Skeletal muscle tissue (tissue), 4 donors: ENCODE measurements around the gene PYROXD2. TPM values are rescaled to one million over a fixed set of nuclear protein-coding genes. Genes with fewer than 3 reads are reported as not detected.

Experiments
- H3K27ac ChIP-seq: one replicate; pipeline ENCODE4 v1.7.0; 2013; ENCODE audit warnings: mild to moderate bottlenecking, low read depth, low read length, inconsistent platforms
- H3K27me3 ChIP-seq, 3 donors: one replicate each; pipeline ENCODE4 v1.7.0; 2013; ENCODE audit warnings: low read length in 3 of 3; ENCODE audit not compliant: control insufficient read depth in 3 of 3, insufficient read depth in 3 of 3
- H3K36me3 ChIP-seq, 3 donors: one replicate each; pipeline ENCODE4 v1.7.0; 2013; ENCODE audit warnings: low read length in 3 of 3; ENCODE audit not compliant: control insufficient read depth in 3 of 3, insufficient read depth in 3 of 3
- H3K4me1 ChIP-seq, 3 donors: one replicate each; pipeline ENCODE4 v1.7.0; 2013; ENCODE audit warnings: low read length in 3 of 3, mild to moderate bottlenecking in 3 of 3; ENCODE audit not compliant: control insufficient read depth in 3 of 3, insufficient read depth in 3 of 3
- H3K4me3 ChIP-seq, 3 donors: one replicate each; pipeline ENCODE4 v1.7.0; 2013; ENCODE audit warnings: low read length in 3 of 3
- H3K9ac ChIP-seq, 3 donors: one replicate each; pipeline ENCODE4 v1.7.0; 2013; ENCODE audit warnings: low read length in 3 of 3, mild to moderate bottlenecking in 3 of 3, moderate library complexity in 2 of 3, low read depth in 1 of 3
- H3K9me3 ChIP-seq, 3 donors: one replicate each; pipeline ENCODE4 v1.7.0; 2013; ENCODE audit warnings: low read length in 3 of 3; ENCODE audit not compliant: control insufficient read depth in 3 of 3
- total RNA-seq: library from RNA; depleted of rRNA; stranded (reverse); fragments of >200 nt; gene quantifications from one replicate; pipeline ENCODE4 v1.2.3, GENCODE V29; 2014
- donor health status: Osteomylitis.

The PYROXD2 gene
- total RNA-seq, 1 donor from 2014 or later: 11.0 TPM

- Histone ChIP-seq H3K36me3 (peaks cover 0 to 4% (median 2%) of the 10 kb centered on the region in 3 donors), H3K9me3 (no peaks in the 10 kb centered on the region), H3K4me3 (no peak overlapping the region), H3K27ac (no peak overlapping the region), H3K27me3 (no peaks in the 10 kb centered on the region), H3K9ac (no peak overlapping the region), H3K4me1 (peaks cover 10 to 24% (median 20%) of the 10 kb centered on the region in 3 donors)
These were observed 7.8 kb downstream of the PYROXD2 start for GRCh38 chr10:98407017-98407743.

DNA sequence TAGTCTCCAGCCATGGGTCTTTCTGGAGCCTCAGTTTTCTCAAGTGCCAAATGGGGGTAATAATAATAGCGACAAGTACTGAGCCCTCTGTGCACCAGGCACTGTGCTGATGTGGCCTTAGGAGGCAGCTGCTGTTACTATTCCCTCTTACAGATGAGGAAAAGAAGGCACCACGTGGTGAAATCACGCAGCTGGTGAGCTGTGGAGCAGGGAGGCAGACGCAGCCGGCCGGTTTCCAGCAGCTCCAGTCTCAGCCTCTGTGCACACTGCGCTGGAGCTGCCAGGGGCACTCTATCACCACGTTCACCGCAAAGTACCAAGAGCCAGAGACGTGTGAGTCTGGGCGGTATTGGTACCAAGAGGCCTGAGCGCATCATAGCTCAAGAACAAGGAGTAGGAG lies 9.6 kb downstream of the PYROXD2 start:
- H3K4me1 ChIP-seq: peaks cover 3 to 9% (median 6%) of the 10 kb centered on the region in 3 donors
- no peak overlapping the region for H3K27ac ChIP-seq
- no peaks in the 10 kb centered on the region for H3K9me3 ChIP-seq
- H3K9ac ChIP-seq: no peak overlapping the region
- no peak overlapping the region for H3K4me3 ChIP-seq
- peaks cover 0 to 4% (median 0%) of the 10 kb centered on the region in 3 donors for H3K36me3 ChIP-seq
- H3K27me3 ChIP-seq: no peaks in the 10 kb centered on the region

DNA sequence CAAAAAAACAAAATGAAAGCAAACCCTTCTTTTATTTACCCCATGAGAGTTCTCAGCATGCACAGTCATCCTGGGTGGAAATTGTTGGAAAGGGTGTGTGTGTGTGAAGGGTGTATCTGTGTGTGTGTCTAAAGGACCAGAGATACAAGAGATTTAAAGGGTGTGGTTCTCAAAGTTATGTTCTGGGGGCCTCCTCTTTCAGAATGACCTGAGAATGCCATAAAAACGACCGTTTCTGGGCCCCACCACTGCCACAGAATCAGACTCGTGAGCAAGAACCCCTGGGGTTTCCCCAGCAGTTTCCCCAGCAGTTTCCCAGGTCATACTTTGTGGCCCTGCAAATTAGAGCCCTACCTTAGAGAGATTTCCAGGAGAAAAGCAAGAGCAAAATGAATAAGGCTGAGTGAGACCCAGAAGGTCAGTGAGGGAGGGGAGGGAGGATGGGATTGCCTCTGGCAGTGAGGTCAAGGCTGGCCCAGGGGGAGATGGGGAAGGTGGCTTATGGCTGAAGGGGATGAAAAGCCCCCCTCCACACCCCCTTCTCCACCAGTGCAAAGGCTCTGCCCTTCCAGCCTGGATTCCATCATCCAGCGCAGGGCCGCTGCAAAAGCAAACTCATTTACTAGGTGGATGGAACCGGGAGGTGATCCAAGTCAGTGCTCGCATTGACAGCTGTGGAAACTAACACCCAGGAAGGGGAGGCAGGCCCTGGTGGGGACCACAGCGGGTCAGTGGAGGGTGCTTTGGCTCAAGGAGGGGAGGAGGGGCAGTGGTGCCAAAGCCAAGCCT lies 10.2 kb downstream of the PYROXD2 start:
- H3K9ac ChIP-seq: no peak overlapping the region
- H3K27ac ChIP-seq: no peak overlapping the region
- H3K9me3 ChIP-seq: no peaks in the 10 kb centered on the region
- H3K27me3 ChIP-seq: no peaks in the 10 kb centered on the region
- peaks cover 3 to 6% (median 4%) of the 10 kb centered on the region in 3 donors for H3K4me1 ChIP-seq
- no peak overlapping the region for H3K4me3 ChIP-seq
- H3K36me3 ChIP-seq: peaks cover 0 to 7% (median 0%) of the 10 kb centered on the region in 3 donors

- Histone ChIP-seq H3K9me3 (no peaks in the 10 kb centered on the region), H3K27me3 (no peaks in the 10 kb centered on the region), H3K4me3 (no peak overlapping the region), H3K27ac (no peak overlapping the region), H3K4me1 (peaks cover 0 to under 1% (median 0%) of the 10 kb centered on the region in 3 donors), H3K9ac (no peak overlapping the region), H3K36me3 (peaks cover 0 to 7% (median 0%) of the 10 kb centered on the region in 3 donors)
These were observed 11.0 kb downstream of the PYROXD2 start for GRCh38 chr10:98403812-98404504.

- Histone ChIP-seq H3K27me3 (no peaks in the 10 kb centered on the region), H3K36me3 (peaks cover 0 to 7% (median 0%) of the 10 kb centered on the region in 3 donors), H3K4me3 (no peak overlapping the region), H3K9ac (no peak overlapping the region), H3K4me1 (no peaks in the 10 kb centered on the region), H3K9me3 (no peaks in the 10 kb centered on the region), H3K27ac (no peak overlapping the region)
These were observed 11.9 kb downstream of the PYROXD2 start for GRCh38 chr10:98402931-98403718.

GRCh38 chr10:98402478-98402877 lies 12.5 kb downstream of the PYROXD2 start:
- Histone ChIP-seq H3K4me1 (no peaks in the 10 kb centered on the region), H3K36me3 (peaks cover 0 to 7% (median 0%) of the 10 kb centered on the region in 3 donors), H3K27me3 (no peaks in the 10 kb centered on the region), H3K27ac (no peak overlapping the region), H3K4me3 (no peak overlapping the region), H3K9ac (no peak overlapping the region), H3K9me3 (no peaks in the 10 kb centered on the region)

- Histone ChIP-seq H3K4me1 (no peaks in the 10 kb centered on the region), H3K4me3 (no peak overlapping the region), H3K36me3 (peaks cover 5 to 12% (median 5%) of the 10 kb centered on the region in 3 donors), H3K9ac (no peak overlapping the region), H3K27me3 (no peaks in the 10 kb centered on the region), H3K27ac (no peak overlapping the region), H3K9me3 (no peaks in the 10 kb centered on the region)
These were observed 14.5 kb downstream of the PYROXD2 start for GRCh38 chr10:98400482-98400881.

- Histone ChIP-seq H3K9ac (no peak overlapping the region), H3K4me1 (no peaks in the 10 kb centered on the region), H3K27ac (no peak overlapping the region), H3K36me3 (peaks cover 9 to 15% (median 12%) of the 10 kb centered on the region in 3 donors), H3K27me3 (no peaks in the 10 kb centered on the region), H3K4me3 (no peak overlapping the region), H3K9me3 (no peaks in the 10 kb centered on the region)
These were observed 15.2 kb downstream of the PYROXD2 start for GRCh38 chr10:98399784-98400183.

- H3K27me3 ChIP-seq: no peaks in the 10 kb centered on the region
- H3K4me3 ChIP-seq: no peak overlapping the region
- H3K36me3 ChIP-seq: peaks cover 12% of the 10 kb centered on the region in 3 donors
- no peak overlapping the region for H3K9ac ChIP-seq
- no peaks in the 10 kb centered on the region for H3K9me3 ChIP-seq
- H3K4me1 ChIP-seq: peaks cover 3 to 4% (median 4%) of the 10 kb centered on the region in 3 donors
- H3K27ac ChIP-seq: no peak overlapping the region
These were observed 17.8 kb downstream of the PYROXD2 start for GRCh38 chr10:98397089-98397600.
